ENCODE results near the gene BLID. TPM values are rescaled to one million over a fixed set of nuclear protein-coding genes. Genes with fewer than 3 reads are reported as not detected.

The BLID gene
- total RNA-seq, 2 donors from 2014 or later, result not detected

GRCh38 chr11:122105044-122105758, 10.8 kb downstream of the BLID start:
- 63 to 82% methylated on average over 5 to 8 of the region's 8 CpGs for WGBS, 2 experiments (ENCODE audit: insufficient coverage in 1 of 2, insufficient read length in 1 of 2)
- no peaks in the 10 kb centered on the region for H3K9me3 Mint-ChIP-seq

GRCh38 chr11:122104341-122104740, 11.7 kb downstream of the BLID start:
- no peak overlapping the region for H3K9ac ChIP-seq (ENCODE audit: extremely low read depth, low read length, poor library complexity, severe bottlenecking)
- Mint-ChIP-seq H3K4me1 (peaks cover 21% of the 10 kb centered on the region), H3K27ac (no peak overlapping the region), H3K9me3 (no peaks in the 10 kb centered on the region), H3K36me3 (ENCODE audit: low read depth) (no peaks in the 10 kb centered on the region), H3K4me3 (no peak overlapping the region), H3K27me3 (ENCODE audit: insufficient read depth) (peaks cover 5% of the 10 kb centered on the region)
- no peaks in the 10 kb centered on the region for H3K9me3 ChIP-seq (ENCODE audit: control insufficient read depth, low read length)
- no peak overlapping the region for H3K27ac ChIP-seq (ENCODE audit: low read depth, low read length)
- no peaks in the 10 kb centered on the region for H3K36me3 ChIP-seq (ENCODE audit: control insufficient read depth, insufficient read depth, low read length)
- TF ChIP-seq CTCF (conservative IDR thresholded peaks at IDR 0.05), result no peak
- no peak for DNase-seq
- H3K4me3 ChIP-seq (ENCODE audit: low read length), result no peak overlapping the region
- 64% methylated on average over 1 of the region's 1 CpG; no CpG with 5 or more reads in 1 of the 2 experiments for WGBS, 2 experiments (ENCODE audit: insufficient coverage in 1 of 2, insufficient read length in 1 of 2)
- H3K27me3 ChIP-seq (ENCODE audit: control insufficient read depth, insufficient read depth, low read length, poor library complexity, severe bottlenecking), result peaks cover 48% of the 10 kb centered on the region
- no peaks in the 10 kb centered on the region for H3K4me1 ChIP-seq (ENCODE audit: control insufficient read depth, insufficient read depth, low read length)

More at GRCh38 chr11:122105044-122105758, 10.8 kb downstream of the BLID start:
- Mint-ChIP-seq H3K4me1 (peaks cover 14% of the 10 kb centered on the region), H3K4me3 (no peak overlapping the region), H3K27me3 (ENCODE audit: insufficient read depth) (peaks cover 5% of the 10 kb centered on the region), H3K36me3 (ENCODE audit: low read depth) (no peaks in the 10 kb centered on the region), H3K27ac (no peak overlapping the region)
- peak overlapping the region; percentile 50 for H3K27ac ChIP-seq (ENCODE audit: low read depth, low read length)
- DNase-seq, result peak; percentile 58
- TF ChIP-seq CTCF (conservative IDR thresholded peaks at IDR 0.05), result no peak
- peaks cover 40% of the 10 kb centered on the region for H3K27me3 ChIP-seq (ENCODE audit: control insufficient read depth, insufficient read depth, low read length, poor library complexity, severe bottlenecking)
- H3K9ac ChIP-seq (ENCODE audit: extremely low read depth, low read length, poor library complexity, severe bottlenecking), result no peak overlapping the region
- no peak overlapping the region for H3K4me3 ChIP-seq (ENCODE audit: low read length)
- H3K36me3 ChIP-seq (ENCODE audit: control insufficient read depth, insufficient read depth, low read length), result no peaks in the 10 kb centered on the region
- no peaks in the 10 kb centered on the region for H3K9me3 ChIP-seq (ENCODE audit: control insufficient read depth, low read length)
- H3K4me1 ChIP-seq (ENCODE audit: control insufficient read depth, insufficient read depth, low read length), result no peaks in the 10 kb centered on the region

- WGBS, 2 experiments (ENCODE audit: insufficient coverage in 1 of 2, insufficient read length in 1 of 2), result 90 to 100% methylated on average over 2 to 3 of the region's 4 CpGs
- Mint-ChIP-seq H3K9me3 (no peaks in the 10 kb centered on the region), H3K4me3 (no peak overlapping the region), H3K27ac (no peak overlapping the region), H3K36me3 (ENCODE audit: low read depth) (no peaks in the 10 kb centered on the region), H3K27me3 (ENCODE audit: insufficient read depth) (peaks cover 6% of the 10 kb centered on the region), H3K4me1 (peaks cover 21% of the 10 kb centered on the region)
- H3K4me3 ChIP-seq (ENCODE audit: low read length), result no peak overlapping the region
- no peaks in the 10 kb centered on the region for H3K9me3 ChIP-seq (ENCODE audit: control insufficient read depth, low read length)
- H3K27ac ChIP-seq (ENCODE audit: low read depth, low read length), result no peak overlapping the region
- H3K36me3 ChIP-seq (ENCODE audit: control insufficient read depth, insufficient read depth, low read length), result no peaks in the 10 kb centered on the region
- no peaks in the 10 kb centered on the region for H3K4me1 ChIP-seq (ENCODE audit: control insufficient read depth, insufficient read depth, low read length)
- H3K27me3 ChIP-seq (ENCODE audit: control insufficient read depth, insufficient read depth, low read length, poor library complexity, severe bottlenecking), result peaks cover 54% of the 10 kb centered on the region
- TF ChIP-seq CTCF (conservative IDR thresholded peaks at IDR 0.05), result no peak
- no peak for DNase-seq
- H3K9ac ChIP-seq (ENCODE audit: extremely low read depth, low read length, poor library complexity, severe bottlenecking), result no peak overlapping the region
These were observed 12.3 kb downstream of the BLID start for GRCh38 chr11:122103726-122104125.

Data from endodermal cell (in vitro differentiated cells).